GM21423 (cell line): ENCODE data around the gene ADAMTS17.
"Not testable (repeated sequence)": the region's sequence is repeated elsewhere in the genome, so short reads cannot be mapped to it uniquely, and the experiment has no call there.

Source experiments
- ATAC-seq: cut with Tn5 transposase; IDR thresholded peaks from one replicate; pipeline ENCODE4 v1.9.1; 2021; ENCODE audit warnings: mild to moderate bottlenecking, moderate library complexity; ENCODE audit not compliant: unreplicated experiment

Gene ADAMTS17

GRCh38 chr15:100096248-100096600, 245.6 kb downstream of the ADAMTS17 start:
- ATAC-seq = no peak

GRCh38 chr15:100095541-100096247, 246.1 kb downstream of the ADAMTS17 start:
- ATAC-seq = no peak

- no peak for ATAC-seq
Measured at GRCh38 chr15:100094127-100094510, 247.7 kb downstream of the ADAMTS17 start.

- ATAC-seq = no peak
Measured at GRCh38 chr15:100093211-100094126, 248.3 kb downstream of the ADAMTS17 start.

GRCh38 chr15:100092034-100092433, 249.7 kb downstream of the ADAMTS17 start:
- no peak for ATAC-seq

GRCh38 chr15:100090411-100090810, 251.4 kb downstream of the ADAMTS17 start:
- ATAC-seq = no peak

- ATAC-seq = not testable (repeated sequence)
Measured at GRCh38 chr15:100084042-100084821, 257.5 kb downstream of the ADAMTS17 start.

GRCh38 chr15:100083572-100083971, 258.2 kb downstream of the ADAMTS17 start:
- no peak for ATAC-seq

GRCh38 chr15:100082761-100083402, 258.9 kb downstream of the ADAMTS17 start:
- ATAC-seq = no peak

- ATAC-seq = no peak
Measured at GRCh38 chr15:100081454-100081853, 260.3 kb downstream of the ADAMTS17 start.

GRCh38 chr15:100078511-100079220, 263.1 kb downstream of the ADAMTS17 start:
- no peak for ATAC-seq

- no peak for ATAC-seq
Measured at GRCh38 chr15:100075229-100075628, 266.5 kb downstream of the ADAMTS17 start.

GRCh38 chr15:100073982-100074381, 267.8 kb downstream of the ADAMTS17 start:
- ATAC-seq = no peak

GRCh38 chr15:100066521-100067280, 275.1 kb downstream of the ADAMTS17 start:
- not testable (repeated sequence) for ATAC-seq

- ATAC-seq = no peak
Measured at GRCh38 chr15:100061944-100062343, 279.8 kb downstream of the ADAMTS17 start.

- no peak for ATAC-seq
Measured at GRCh38 chr15:100060276-100060926, 281.4 kb downstream of the ADAMTS17 start.

- no peak for ATAC-seq
Measured at GRCh38 chr15:100059521-100059920, 282.3 kb downstream of the ADAMTS17 start.

- ATAC-seq = no peak
Measured at GRCh38 chr15:100059094-100059493, 282.7 kb downstream of the ADAMTS17 start.

GRCh38 chr15:100058458-100058857, 283.3 kb downstream of the ADAMTS17 start:
- ATAC-seq = no peak
